Choroid plexus epithelial cell (primary cell): ENCODE results near the gene GRAMD1B.

ENCODE experiments used
- DNase-seq: peaks from one replicate; pipeline ENCODE4 v3.0.0-alpha.2; 2010; ENCODE audit warnings: low read depth
- H3K4me3 ChIP-seq: 2 replicates; pipeline ENCODE4 v1.5.1; 2011; ENCODE audit warnings: low read depth, mild to moderate bottlenecking, control low read depth, low read length, moderate library complexity
- TF ChIP-seq, protein P1 (sequence below): conservative IDR thresholded peaks from 2 replicates; pipeline ENCODE4 v1.5.1; 2011; ENCODE audit warnings: low read depth, mild to moderate bottlenecking, control low read depth, inconsistent platforms, low read length, moderate library complexity

GRAMD1B gene

DNA sequence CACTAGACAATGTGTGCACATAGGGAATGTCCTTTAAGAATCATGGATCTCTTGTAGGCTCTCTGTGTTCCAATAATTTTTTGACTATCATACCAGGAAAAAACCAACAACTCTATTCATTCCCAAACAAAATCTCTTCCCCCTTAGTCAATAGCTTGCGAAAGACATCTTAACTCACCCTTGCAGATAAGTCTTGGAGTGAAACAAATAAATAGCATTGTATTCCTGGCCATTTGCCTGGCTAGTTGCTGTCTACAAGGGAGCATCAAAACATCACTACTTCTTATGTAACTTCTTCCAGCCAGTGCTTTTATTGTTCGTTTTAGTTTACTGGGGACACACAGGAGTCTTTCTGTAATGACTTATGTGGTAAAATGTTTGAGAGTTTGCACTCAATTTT lies 194.9 kb downstream of the GRAMD1B start:
- DNase-seq = peak; percentile 7
- TF ChIP-seq, protein P1, sequence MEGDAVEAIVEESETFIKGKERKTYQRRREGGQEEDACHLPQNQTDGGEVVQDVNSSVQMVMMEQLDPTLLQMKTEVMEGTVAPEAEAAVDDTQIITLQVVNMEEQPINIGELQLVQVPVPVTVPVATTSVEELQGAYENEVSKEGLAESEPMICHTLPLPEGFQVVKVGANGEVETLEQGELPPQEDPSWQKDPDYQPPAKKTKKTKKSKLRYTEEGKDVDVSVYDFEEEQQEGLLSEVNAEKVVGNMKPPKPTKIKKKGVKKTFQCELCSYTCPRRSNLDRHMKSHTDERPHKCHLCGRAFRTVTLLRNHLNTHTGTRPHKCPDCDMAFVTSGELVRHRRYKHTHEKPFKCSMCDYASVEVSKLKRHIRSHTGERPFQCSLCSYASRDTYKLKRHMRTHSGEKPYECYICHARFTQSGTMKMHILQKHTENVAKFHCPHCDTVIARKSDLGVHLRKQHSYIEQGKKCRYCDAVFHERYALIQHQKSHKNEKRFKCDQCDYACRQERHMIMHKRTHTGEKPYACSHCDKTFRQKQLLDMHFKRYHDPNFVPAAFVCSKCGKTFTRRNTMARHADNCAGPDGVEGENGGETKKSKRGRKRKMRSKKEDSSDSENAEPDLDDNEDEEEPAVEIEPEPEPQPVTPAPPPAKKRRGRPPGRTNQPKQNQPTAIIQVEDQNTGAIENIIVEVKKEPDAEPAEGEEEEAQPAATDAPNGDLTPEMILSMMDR = no peak
- no peak overlapping the region for H3K4me3 ChIP-seq

DNA sequence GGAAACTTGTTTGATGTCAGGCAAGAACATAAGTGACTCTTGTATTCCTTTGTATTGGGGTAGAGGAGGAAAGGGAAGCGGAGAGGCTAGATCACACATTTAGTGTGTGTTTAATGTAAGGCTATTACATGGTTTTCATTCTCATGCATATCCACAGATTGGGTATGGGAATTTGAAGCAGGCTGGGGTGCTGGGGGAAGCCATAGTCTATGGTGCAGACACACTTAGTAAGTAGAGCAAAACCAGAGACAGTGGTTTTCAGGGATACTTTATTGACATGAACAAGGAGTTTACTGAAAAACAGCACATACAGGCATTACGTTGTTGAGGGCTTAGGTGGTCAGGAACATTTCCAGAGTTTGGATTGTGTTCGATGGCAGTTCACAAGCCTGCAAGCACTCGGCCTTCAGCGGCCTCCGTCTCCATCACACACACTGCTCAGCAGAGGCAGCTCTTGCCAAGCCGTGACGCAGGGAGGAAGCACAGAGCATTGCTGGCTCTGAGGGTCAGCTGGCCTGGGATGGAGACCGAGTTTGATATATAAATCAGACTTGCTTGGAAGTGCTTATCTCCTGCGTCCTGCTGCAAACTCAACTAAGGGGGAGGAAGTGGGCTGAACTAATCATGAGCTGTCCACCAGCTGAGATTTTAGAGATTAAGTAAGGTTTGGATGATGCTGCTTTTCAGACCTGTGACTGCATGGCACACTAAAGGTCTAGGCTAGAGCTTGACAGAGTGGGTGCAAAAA lies 199.0 kb downstream of the GRAMD1B start:
- DNase-seq = peak; percentile 30
- TF ChIP-seq, protein P1 = no peak
- H3K4me3 ChIP-seq = no peak overlapping the region

DNA sequence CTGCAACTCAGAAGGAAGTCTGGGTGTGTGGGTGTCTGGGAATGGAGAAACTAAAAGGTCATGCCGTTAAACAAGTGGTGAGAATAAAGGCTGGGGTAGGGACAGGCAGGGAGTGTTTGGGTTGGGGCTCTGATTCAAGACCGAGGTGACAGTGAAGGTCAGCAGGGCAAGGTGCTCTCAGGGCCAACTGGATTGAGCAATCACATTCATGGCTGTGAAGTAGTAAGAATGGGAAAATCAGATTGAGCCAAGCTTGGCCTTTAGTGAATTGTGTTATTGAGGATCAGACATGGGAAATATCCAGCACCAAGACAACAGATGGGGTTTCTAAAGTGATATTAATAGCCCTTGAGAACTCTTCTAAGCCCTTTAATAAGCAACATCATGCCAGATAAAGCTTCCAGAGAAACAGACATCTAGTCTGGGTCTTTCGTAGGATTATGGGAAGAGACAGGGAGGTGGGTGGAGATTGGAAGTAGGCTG lies 200.1 kb downstream of the GRAMD1B start:
- no peak overlapping the region for H3K4me3 ChIP-seq
- DNase-seq = no peak
- TF ChIP-seq, protein P1 = no peak

DNA sequence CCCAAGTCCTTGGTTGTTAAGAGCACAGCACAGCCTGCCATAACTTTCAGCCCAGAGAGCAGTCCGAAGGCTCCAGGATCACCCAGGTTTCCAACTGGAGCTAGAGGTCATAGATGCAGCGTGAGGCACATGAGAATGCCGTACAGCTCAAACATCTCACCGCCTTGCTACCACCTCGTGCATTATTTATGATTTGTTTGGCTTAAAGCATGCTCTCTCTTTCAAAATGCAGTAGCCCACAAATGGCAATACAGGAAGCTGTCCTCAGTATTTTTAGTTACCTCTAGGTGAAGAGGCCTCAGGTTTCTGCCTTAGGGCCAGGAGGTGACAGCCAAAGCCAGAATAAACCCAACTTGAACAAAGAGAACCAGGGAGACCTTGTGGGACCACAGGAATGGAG lies 210.0 kb downstream of the GRAMD1B start:
- no peak overlapping the region for H3K4me3 ChIP-seq
- TF ChIP-seq, protein P1 = no peak
- no peak for DNase-seq

DNA sequence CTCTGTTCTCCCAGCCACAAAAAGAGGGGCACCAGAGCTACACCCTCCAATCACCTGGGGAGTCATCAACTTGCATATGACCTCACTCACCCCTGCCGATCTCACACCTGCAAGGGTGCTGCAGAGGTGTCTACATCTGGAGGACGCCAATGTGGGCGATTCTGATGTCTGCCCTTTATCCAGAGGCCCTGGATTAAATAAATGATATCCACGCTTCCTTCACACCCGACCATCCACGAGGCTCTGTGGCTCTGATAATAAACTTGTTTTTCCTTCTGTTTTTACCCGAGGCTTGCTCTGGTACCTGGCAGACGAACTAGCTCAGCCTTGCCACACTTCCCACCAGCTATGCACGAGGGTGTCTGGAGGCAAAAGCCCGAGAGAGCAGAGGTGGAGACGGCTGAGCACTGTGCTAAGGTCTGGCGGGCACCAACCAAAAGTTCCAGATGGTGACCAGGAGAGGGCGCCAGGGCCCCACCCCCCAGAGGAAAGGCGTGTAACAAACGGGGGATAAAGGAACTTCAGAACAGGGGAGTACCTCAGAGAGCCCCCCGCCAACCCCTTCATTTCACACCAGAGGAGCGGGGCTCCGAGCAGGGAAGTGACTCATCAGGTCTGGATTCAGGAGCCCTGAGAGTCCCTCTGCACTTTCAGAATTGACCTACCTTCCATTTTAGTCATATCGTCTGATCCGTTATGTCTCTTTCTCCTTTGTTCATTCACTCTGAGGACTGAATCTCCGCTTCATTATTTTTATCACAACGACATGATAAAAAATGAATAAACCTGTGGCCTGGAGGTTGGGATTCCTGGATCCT lies 210.8 kb downstream of the GRAMD1B start:
- no peak overlapping the region for H3K4me3 ChIP-seq
- peak; percentile 58 for DNase-seq
- TF ChIP-seq, protein P1 = peak; percentile 92

DNA sequence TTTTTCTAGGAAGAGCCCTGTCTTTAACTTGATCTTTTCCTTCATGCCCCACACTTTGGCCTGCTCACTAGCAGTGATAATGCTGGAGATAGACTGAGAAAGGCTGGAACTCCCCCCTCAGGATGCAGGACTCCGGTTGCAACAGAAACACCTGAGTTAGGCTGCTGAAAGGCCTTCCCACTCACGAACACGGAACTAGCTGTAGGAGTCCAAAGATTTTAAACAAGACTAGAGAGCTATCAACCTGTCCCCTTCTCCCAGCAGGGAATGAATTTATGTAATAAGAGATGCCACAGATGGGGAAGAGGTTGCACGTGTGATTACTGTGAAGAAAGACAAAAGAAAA lies 211.4 kb downstream of the GRAMD1B start:
- no peak for DNase-seq
- TF ChIP-seq, protein P1 = no peak
- no peak overlapping the region for H3K4me3 ChIP-seq
